Uterus (tissue), 2 donors: ENCODE measurements around the gene OPRD1.

ENCODE experiments used
- POLR2A ChIP-seq, 2 donors: fragments of 450-650 bp; IDR thresholded peaks; one replicate each; pipeline ENCODE4 v1.6.1; 2016; ENCODE audit warnings: antibody characterized with exemption in 2 of 2, mild to moderate bottlenecking in 1 of 2, moderate library complexity in 1 of 2
- TF ChIP-seq, protein P1 (sequence below), 4 experiments: fragments of 200-600 bp in 2 of 4; fragments of 450-650 bp in 2 of 4; sonication (generic) in 2 of 4; IDR thresholded peaks; one replicate each; pipeline ENCODE4 v1.5.1; 2016 to 2019; ENCODE audit warnings: antibody characterized with exemption in 4 of 4, mild to moderate bottlenecking in 2 of 4, moderate library complexity in 1 of 4

DNA sequence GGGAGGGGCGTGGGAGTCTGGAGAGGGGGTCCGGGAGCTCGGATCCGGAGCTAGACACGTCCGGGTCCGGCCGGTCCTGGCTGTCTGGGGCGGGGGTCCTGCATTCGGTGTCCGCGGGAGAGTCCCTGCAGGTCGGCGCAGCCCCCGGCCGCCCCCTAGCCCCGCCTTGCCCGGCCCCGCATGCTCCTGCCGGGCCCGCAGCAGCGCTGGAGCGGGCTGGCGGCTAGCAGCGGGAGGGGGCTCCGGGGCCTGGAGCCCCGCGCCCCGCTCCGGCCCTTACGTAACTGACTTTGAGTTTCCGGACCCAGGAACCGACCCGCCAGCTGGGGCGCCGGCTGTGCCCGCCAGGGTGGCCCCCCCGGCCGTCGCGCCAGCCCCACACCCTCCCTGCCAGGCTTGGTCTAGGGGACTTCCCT is 75.5 kb downstream of the OPRD1 start:
- TF ChIP-seq POLR2A (IDR thresholded peaks at IDR 0.05) = no peak
- TF ChIP-seq, protein P1, sequence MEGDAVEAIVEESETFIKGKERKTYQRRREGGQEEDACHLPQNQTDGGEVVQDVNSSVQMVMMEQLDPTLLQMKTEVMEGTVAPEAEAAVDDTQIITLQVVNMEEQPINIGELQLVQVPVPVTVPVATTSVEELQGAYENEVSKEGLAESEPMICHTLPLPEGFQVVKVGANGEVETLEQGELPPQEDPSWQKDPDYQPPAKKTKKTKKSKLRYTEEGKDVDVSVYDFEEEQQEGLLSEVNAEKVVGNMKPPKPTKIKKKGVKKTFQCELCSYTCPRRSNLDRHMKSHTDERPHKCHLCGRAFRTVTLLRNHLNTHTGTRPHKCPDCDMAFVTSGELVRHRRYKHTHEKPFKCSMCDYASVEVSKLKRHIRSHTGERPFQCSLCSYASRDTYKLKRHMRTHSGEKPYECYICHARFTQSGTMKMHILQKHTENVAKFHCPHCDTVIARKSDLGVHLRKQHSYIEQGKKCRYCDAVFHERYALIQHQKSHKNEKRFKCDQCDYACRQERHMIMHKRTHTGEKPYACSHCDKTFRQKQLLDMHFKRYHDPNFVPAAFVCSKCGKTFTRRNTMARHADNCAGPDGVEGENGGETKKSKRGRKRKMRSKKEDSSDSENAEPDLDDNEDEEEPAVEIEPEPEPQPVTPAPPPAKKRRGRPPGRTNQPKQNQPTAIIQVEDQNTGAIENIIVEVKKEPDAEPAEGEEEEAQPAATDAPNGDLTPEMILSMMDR (IDR thresholded peaks at IDR 0.05) = no peak
